Measurements from ENCODE around the gene HPS4.

DNA sequence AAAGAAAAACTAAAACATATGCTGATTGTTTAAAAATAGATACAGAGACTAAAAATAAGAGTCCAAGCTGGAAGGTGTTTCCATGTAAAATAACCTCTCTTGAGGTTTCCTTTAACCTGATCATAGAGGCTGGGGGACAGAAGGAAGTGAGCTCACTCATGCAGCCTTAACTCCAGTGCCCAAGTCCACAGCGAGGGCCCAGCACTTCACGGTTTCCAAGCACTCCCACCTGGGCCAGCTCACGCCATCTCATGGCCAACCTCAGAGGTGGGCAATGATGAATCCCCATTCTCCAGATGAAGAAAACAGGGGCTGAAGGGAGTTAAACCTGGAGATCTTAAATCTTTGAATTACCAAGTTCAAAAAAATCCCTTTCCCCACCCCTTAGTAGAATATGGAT is 43.6 kb upstream of the HPS4 start:
- TF ChIP-seq, protein P1, sequence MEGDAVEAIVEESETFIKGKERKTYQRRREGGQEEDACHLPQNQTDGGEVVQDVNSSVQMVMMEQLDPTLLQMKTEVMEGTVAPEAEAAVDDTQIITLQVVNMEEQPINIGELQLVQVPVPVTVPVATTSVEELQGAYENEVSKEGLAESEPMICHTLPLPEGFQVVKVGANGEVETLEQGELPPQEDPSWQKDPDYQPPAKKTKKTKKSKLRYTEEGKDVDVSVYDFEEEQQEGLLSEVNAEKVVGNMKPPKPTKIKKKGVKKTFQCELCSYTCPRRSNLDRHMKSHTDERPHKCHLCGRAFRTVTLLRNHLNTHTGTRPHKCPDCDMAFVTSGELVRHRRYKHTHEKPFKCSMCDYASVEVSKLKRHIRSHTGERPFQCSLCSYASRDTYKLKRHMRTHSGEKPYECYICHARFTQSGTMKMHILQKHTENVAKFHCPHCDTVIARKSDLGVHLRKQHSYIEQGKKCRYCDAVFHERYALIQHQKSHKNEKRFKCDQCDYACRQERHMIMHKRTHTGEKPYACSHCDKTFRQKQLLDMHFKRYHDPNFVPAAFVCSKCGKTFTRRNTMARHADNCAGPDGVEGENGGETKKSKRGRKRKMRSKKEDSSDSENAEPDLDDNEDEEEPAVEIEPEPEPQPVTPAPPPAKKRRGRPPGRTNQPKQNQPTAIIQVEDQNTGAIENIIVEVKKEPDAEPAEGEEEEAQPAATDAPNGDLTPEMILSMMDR (IDR thresholded peaks at IDR 0.05): no peak
- no peak for TF ChIP-seq POLR2A (IDR thresholded peaks at IDR 0.05)
